Left ventricle myocardium inferior (tissue), 1 donor: Measurements from ENCODE around the gene LSAMP. TPM values are rescaled to one million over a fixed set of nuclear protein-coding genes. Genes with fewer than 3 reads are reported as not detected.
A peak's percentile ranks its signal among the peaks of the same experiment; 100 is the strongest.

ENCODE experiments used
- DNase-seq: peaks from one replicate; pipeline ENCODE4 v3.0.0-alpha.2; 2020
- H3K27ac ChIP-seq: fragments of 200-600 bp; replicated peaks from 2 replicates; pipeline ENCODE4 v1.8.0; 2021
- H3K27me3 ChIP-seq: fragments of 200-600 bp; 2 replicates; pipeline ENCODE4 v1.8.0; 2021; ENCODE audit warnings: low read depth
- H3K36me3 ChIP-seq: fragments of 200-600 bp; 2 replicates; pipeline ENCODE4 v1.8.0; 2021
- H3K4me1 ChIP-seq: fragments of 200-600 bp; 2 replicates; pipeline ENCODE4 v1.8.0; 2021
- H3K4me3 ChIP-seq: fragments of 200-600 bp; 2 replicates; pipeline ENCODE4 v1.8.0; 2021; ENCODE audit warnings: mild to moderate bottlenecking, moderate library complexity
- H3K9me3 ChIP-seq: fragments of 200-600 bp; replicated peaks from 2 replicates; pipeline ENCODE4 v1.8.0; 2021
- CTCF ChIP-seq: fragments of 200-600 bp; IDR thresholded peaks from 2 replicates; pipeline ENCODE4 v1.8.0; 2021; ENCODE audit warnings: antibody characterized with exemption, mild to moderate bottlenecking, borderline replicate concordance
- intact Hi-C: fragments of 100-400 bp; cut with micrococcal nuclease; formaldehyde crosslinking; loops from one replicate; pipeline ENCODE4 v1.11.0; 2022
- total RNA-seq: library from RNA; stranded (reverse); fragmentation: NEBNext Ultra II Directional; extraction: Animal tissue kit (Norgen Biotek cat#: 25700); gene quantifications from one replicate; pipeline ENCODE4 v1.2.1, GENCODE V29; 2021
- donor health status: DM: no; HTN: yes; CAD: no; lungs with severe emphysema.

The LSAMP gene
- total RNA-seq, 1 donor from 2014 or later: 1.2 TPM

DNA sequence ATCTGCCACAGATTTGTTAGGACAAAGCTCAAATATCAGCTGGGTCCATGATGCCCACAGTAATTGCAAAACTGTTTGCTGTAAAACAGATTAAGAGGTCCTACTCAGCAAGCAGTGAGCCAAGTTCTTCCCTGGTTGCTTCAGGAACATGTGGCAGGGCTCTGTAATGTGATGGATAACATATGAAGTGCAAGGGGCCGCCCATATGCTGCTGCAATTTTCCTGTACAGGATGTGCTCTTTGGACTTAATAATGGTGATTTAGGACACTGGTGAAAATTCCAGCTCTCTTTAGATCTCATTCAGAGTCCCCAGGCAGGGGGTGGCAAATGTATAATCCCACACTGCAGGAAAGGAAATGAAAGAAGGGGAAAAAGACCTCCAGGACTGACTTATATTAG lies 289.4 kb downstream of the LSAMP start:
- H3K4me1 ChIP-seq: no peaks in the 10 kb centered on the region
- intact Hi-C loops: no loop called here
- no peaks in the 10 kb centered on the region for H3K36me3 ChIP-seq
- no peak for TF ChIP-seq CTCF
- DNase-seq: no peak
- no peaks in the 10 kb centered on the region for H3K9me3 ChIP-seq
- no peak overlapping the region for H3K27ac ChIP-seq
- H3K27me3 ChIP-seq: no peaks in the 10 kb centered on the region
- no peak overlapping the region for H3K4me3 ChIP-seq

DNA sequence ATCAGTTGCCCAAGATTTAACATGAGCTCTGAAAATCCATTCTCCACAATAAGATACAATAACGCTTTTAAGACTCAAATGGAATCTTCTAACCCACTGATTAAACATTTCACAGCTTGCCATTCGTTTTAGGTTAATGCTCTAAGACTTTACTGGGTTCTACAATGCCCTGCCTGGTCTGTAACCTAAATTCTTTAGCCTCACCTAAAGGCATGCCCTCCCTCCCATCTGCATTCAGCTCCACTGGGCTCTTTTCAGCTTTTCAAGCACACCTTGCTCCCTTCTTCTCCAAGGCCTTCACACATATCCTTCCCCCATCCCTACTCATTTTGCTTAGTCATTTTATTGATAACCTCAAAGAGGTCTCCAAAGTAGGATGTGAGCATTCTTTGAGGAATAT lies 290.9 kb downstream of the LSAMP start:
- Histone ChIP-seq H3K27me3 (no peaks in the 10 kb centered on the region), H3K27ac (no peak overlapping the region), H3K4me3 (no peak overlapping the region), H3K9me3 (no peaks in the 10 kb centered on the region), H3K36me3 (no peaks in the 10 kb centered on the region), H3K4me1 (no peaks in the 10 kb centered on the region)
- TF ChIP-seq CTCF: no peak
- DNase-seq: no peak
- intact Hi-C loops: no loop called here

GRCh38 chr3:116153174-116153573 lies 292.1 kb downstream of the LSAMP start:
- Histone ChIP-seq H3K27me3 (no peaks in the 10 kb centered on the region), H3K4me1 (no peaks in the 10 kb centered on the region), H3K9me3 (no peaks in the 10 kb centered on the region), H3K4me3 (peak overlapping the region; percentile 6), H3K27ac (no peak overlapping the region), H3K36me3 (no peaks in the 10 kb centered on the region)
- intact Hi-C loops: no loop called here
- no peak for DNase-seq
- no peak for TF ChIP-seq CTCF

GRCh38 chr3:116150655-116151167 lies 294.6 kb downstream of the LSAMP start:
- DNase-seq: no peak
- no peak for TF ChIP-seq CTCF
- H3K4me1 ChIP-seq: no peaks in the 10 kb centered on the region
- no peaks in the 10 kb centered on the region for H3K27me3 ChIP-seq
- H3K36me3 ChIP-seq: no peaks in the 10 kb centered on the region
- intact Hi-C loops: no loop called here
- peaks cover 16% of the 10 kb centered on the region for H3K9me3 ChIP-seq
- no peak overlapping the region for H3K27ac ChIP-seq
- H3K4me3 ChIP-seq: no peak overlapping the region

DNA sequence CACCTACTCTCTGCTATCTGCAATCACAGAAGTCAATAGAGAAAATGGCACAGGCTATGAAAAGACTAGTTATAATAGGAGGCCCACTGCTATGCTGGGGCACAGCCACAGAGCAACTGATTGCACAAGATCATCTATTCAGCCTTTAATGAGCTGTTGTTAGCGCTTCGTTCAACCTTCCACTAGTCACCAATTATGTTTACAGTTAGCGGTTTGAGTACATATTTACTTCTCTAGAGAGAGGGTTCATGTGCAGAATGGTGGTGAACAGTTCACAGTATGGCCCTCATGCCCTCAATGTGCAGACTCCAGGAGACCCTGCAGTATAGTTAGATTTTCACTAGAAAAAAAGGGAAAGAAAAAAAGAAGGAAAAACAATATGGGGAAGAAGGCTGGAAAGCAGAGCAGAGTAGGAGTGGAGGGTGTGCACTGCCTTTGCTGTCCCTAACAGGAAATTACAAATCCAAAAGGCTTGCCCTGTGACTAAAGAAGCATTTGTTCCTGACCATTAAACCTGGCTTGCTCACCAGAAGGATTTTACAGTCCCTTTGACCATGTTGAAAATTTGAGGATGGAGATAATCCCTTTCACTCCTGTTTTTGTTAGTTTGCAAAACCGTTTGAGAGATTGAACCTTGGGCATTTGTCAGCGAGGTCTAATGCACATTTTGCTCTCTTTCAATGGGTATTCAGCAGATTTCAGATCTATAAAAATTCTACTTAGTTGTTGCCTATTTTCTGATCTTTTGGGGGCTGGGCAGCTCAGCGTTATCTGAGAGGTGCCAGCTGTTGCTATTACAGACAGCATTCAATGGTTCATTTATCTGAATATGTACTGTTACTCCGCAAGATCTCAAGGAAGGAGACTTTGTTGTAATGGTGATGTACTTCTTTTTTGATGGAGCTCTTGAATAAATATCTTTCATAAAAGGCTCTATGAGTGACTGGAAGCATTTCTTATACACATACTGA lies 296.1 kb downstream of the LSAMP start:
- Histone ChIP-seq H3K36me3 (no peaks in the 10 kb centered on the region), H3K27ac (no peak overlapping the region), H3K4me3 (no peak overlapping the region), H3K27me3 (no peaks in the 10 kb centered on the region), H3K4me1 (no peaks in the 10 kb centered on the region), H3K9me3 (peaks cover 31% of the 10 kb centered on the region)
- intact Hi-C loops: no loop called here
- no peak for DNase-seq
- no peak for TF ChIP-seq CTCF
